Endothelial cell of umbilical vein (primary cell): ENCODE results near the gene PLEKHG3. TPM values are rescaled to one million over a fixed set of nuclear protein-coding genes. Genes with fewer than 3 reads are reported as not detected.

ENCODE experiments used
- BruUV-seq: library from RNA; stranded (reverse); fragments of 400-500 nt; replicated peaks from 2 replicates; lab custom pipeline; 2021; lab: Mats Ljungman, UMichigan
- CTCF ChIA-PET: fragments of 300-600, 350-600 bp; sonication (Branson Sonifier 250); formaldehyde crosslinking; loops from one replicate; lab custom pipeline; 2021; ENCODE audit warnings: antibody characterized with exemption, inconsistent platforms; lab: Charles Lee
- POLR2A ChIA-PET: fragments of 300-600, 350-600 bp; sonication (Branson Sonifier 250); formaldehyde crosslinking; loops from one replicate; lab custom pipeline; 2021; ENCODE audit warnings: antibody characterized with exemption, inconsistent platforms; lab: Charles Lee
- DNase-seq: peaks from one replicate; pipeline ENCODE4 v3.0.0-alpha.2; 2011; ENCODE audit warnings: low read depth, low spot score
- FAIRE-seq: peaks from 2 replicates; lab custom pipeline; 2011; peaks lifted over from hg19 to GRCh38; lab: Jason Lieb, UNC
- H2AFZ ChIP-seq: 2 replicates; pipeline ENCODE4 v1.6.0; 2012; ENCODE audit warnings: low read depth, low read length, control low read depth, inconsistent platforms
- H3K27ac ChIP-seq: 2 replicates; pipeline ENCODE4 v1.5.1; 2011; ENCODE audit warnings: low read depth, mild to moderate bottlenecking, control low read depth, low read length, moderate library complexity; ENCODE audit not compliant: insufficient read depth
- H3K27me3 ChIP-seq, 2 experiments: 2 replicates each; pipeline versions ENCODE4 v1.6.0 to v1.6.1; 2011; ENCODE audit warnings: low read length in 2 of 2, mixed read lengths in 1 of 2; ENCODE audit not compliant: control insufficient read depth in 2 of 2, insufficient read depth in 2 of 2
- H3K36me3 ChIP-seq, 2 experiments: 2 replicates in 1 of 2; 3 replicates in 1 of 2; pipeline ENCODE4 v1.5.1; 2011; ENCODE audit warnings: low read length in 2 of 2, mild to moderate bottlenecking in 1 of 2, moderate library complexity in 1 of 2; ENCODE audit not compliant: control insufficient read depth in 2 of 2, insufficient read depth in 2 of 2; ENCODE audit errors: extremely low read depth in 1 of 2
- H3K4me1 ChIP-seq: 3 replicates; pipeline ENCODE4 v1.5.1; 2011; ENCODE audit warnings: mild to moderate bottlenecking, low read length; ENCODE audit not compliant: control insufficient read depth, insufficient read depth; ENCODE audit errors: extremely low read depth
- H3K4me2 ChIP-seq: 2 replicates; pipeline ENCODE4 v1.6.1; 2011; ENCODE audit warnings: low read length, control low read depth, mixed read lengths; ENCODE audit not compliant: insufficient read depth
- H3K4me3 ChIP-seq, 3 experiments: fragments of 200-600 bp in 1 of 3; sonication (generic), shearing (Covaris generic) in 1 of 3; replicated peaks in 1 of 3; 2 replicates each; pipeline ENCODE4 v1.5.1; 2011 to 2016; ENCODE audit warnings: control low read depth in 3 of 3, low read length in 3 of 3, mild to moderate bottlenecking in 2 of 3, inconsistent platforms in 1 of 3, low read depth in 1 of 3, moderate library complexity in 1 of 3; ENCODE audit not compliant: insufficient read depth in 1 of 3
- H3K79me2 ChIP-seq: 2 replicates; pipeline ENCODE4 v1.6.0; 2012; ENCODE audit warnings: low read length, inconsistent platforms; ENCODE audit not compliant: control insufficient read depth, insufficient read depth
- H3K9ac ChIP-seq: replicated peaks from 2 replicates; pipeline ENCODE3; 2011; ENCODE audit warnings: low read length, control low read depth; ENCODE audit not compliant: insufficient read depth; ENCODE audit errors: extremely low read depth
- H3K9me1 ChIP-seq: replicated peaks from 3 replicates; pipeline ENCODE4 v1.6.0; 2011; ENCODE audit warnings: mild to moderate bottlenecking, low read length; ENCODE audit not compliant: control insufficient read depth, insufficient read depth; ENCODE audit errors: extremely low read depth
- H3K9me3 ChIP-seq: replicated peaks from 2 replicates; pipeline ENCODE4 v1.5.1; 2012; ENCODE audit warnings: low read length, inconsistent platforms; ENCODE audit not compliant: control insufficient read depth, insufficient read depth
- H4K20me1 ChIP-seq: replicated peaks from 2 replicates; pipeline ENCODE3; 2011; ENCODE audit warnings: mild to moderate bottlenecking, low read length; ENCODE audit not compliant: control insufficient read depth, insufficient read depth; ENCODE audit errors: extremely low read depth
- CTCF ChIP-seq, 2 donors: IDR thresholded peaks; 1 replicate in 1 of 2; 2 replicates in 1 of 2; pipeline ENCODE4 v1.5.1; 2011; ENCODE audit warnings: low read length in 2 of 2, mild to moderate bottlenecking in 2 of 2, moderate library complexity in 2 of 2, control low read depth in 1 of 2, inconsistent platforms in 1 of 2, low read depth in 1 of 2; ENCODE audit not compliant: insufficient read depth in 1 of 2; ENCODE audit errors: extremely low read depth in 1 of 2
- EZH2 ChIP-seq: IDR thresholded peaks from 2 replicates; pipeline ENCODE4 v1.6.1; 2012; ENCODE audit warnings: borderline replicate concordance, low read depth, mild to moderate bottlenecking, moderate library complexity, low read length, inconsistent platforms; ENCODE audit not compliant: severe bottlenecking
- FOS ChIP-seq: IDR thresholded peaks from 2 replicates; pipeline ENCODE4 v1.6.1; 2011; ENCODE audit warnings: mild to moderate bottlenecking, low read length, moderate library complexity, borderline replicate concordance; ENCODE audit not compliant: insufficient read depth
- GATA2 ChIP-seq: IDR thresholded peaks from 2 replicates; pipeline ENCODE4 v1.7.0; 2011; ENCODE audit warnings: low read depth, mild to moderate bottlenecking, moderate library complexity, mixed read lengths, low read length; ENCODE audit not compliant: insufficient read length, insufficient read depth
- JUN ChIP-seq: IDR thresholded peaks from 2 replicates; pipeline ENCODE4 v1.6.1; 2011; ENCODE audit warnings: borderline replicate concordance, low read depth; ENCODE audit not compliant: insufficient read length, insufficient read depth
- MYC ChIP-seq: IDR thresholded peaks from one replicate; pipeline ENCODE4 v1.6.1; 2011; ENCODE audit warnings: mild to moderate bottlenecking, low read depth, low read length
- POLR2A ChIP-seq: IDR thresholded peaks from 2 replicates; pipeline ENCODE4 v1.6.1; 2012; ENCODE audit warnings: low read depth, mild to moderate bottlenecking, control low read depth, low read length
- POLR2AphosphoS5 ChIP-seq: IDR thresholded peaks from 2 replicates; pipeline ENCODE4 v1.6.1; 2012; ENCODE audit warnings: low read depth, mild to moderate bottlenecking, control low read depth, low read length, moderate library complexity; ENCODE audit not compliant: insufficient read depth
- dilution Hi-C: fragments of 300-500 bp; cut with MboI; formaldehyde crosslinking; loops from one replicate; pipeline ENCODE4 v1.15.0; 2019; ENCODE audit warnings: low sequenced_read_pairs; ENCODE audit not compliant: extremely low pct_ligation_motif_present
- intact Hi-C: fragments of 100-400 bp; cut with micrococcal nuclease; formaldehyde crosslinking; loops from one replicate; pipeline ENCODE4 v1.10.0; 2022
- polyA plus RNA-seq, 4 experiments: library from polyadenylated mRNA; depleted of rRNA in 3 of 4; stranded (reverse) in 3 of 4; unstranded in 1 of 4; fragments of >200 nt; gene quantifications; 2 replicates each; pipeline versions ENCODE4 v1.2.1 to v1.2.3, GENCODE V29; 2011 to 2012; ENCODE audit warnings: missing spikeins in 1 of 4
- total RNA-seq: library from RNA; stranded (reverse); gene quantifications from 2 replicates; pipeline ENCODE4 v1.2.3, GENCODE V29; 2021
- TF ChIP-seq, protein P1 (sequence below): IDR thresholded peaks from 2 replicates; pipeline ENCODE4 v1.6.1; 2011; ENCODE audit not compliant: insufficient read depth, insufficient read length

Gene PLEKHG3
- total and polyA plus RNA-seq, 2 donors (not counting 3 experiments of a cell fraction or from before 2014, with no cell fraction given): 6.6 to 8.0 TPM

DNA sequence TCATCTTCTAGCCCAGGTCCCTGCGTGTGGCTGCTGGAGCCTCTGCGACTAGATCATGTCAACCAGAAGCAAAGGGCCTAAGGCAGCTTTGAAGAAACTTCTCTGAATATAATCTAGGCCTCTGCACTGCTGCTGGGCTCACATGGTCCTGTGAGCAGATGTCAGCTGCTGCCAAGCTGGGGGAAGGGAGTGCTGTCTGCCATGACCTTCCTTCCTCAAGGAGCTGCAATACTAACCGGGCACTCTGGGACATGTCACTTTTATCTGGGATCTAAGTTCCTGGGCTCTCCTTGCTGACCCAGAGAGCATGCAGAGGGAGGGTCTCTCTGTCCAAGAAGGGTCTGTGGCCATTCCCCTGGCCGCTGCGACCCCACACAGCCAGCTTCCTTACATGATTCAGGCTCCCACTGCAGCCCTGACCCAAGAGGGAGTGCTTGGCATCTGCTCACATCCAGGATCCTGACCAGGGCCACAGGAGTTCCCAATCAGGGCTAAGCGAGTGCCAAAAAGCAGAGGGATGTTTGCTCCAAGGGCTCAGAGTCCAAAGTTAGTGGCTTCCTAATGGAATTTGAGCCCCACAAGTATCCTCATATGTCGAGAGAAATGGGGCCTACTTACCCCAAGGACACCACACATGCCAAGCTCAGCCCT is 74.0 kb downstream of the PLEKHG3 start:
- Histone ChIP-seq H3K4me1 (no peaks in the 10 kb centered on the region), H3K27ac (no peak overlapping the region), H3K9me3 (no peaks in the 10 kb centered on the region), H3K79me2 (no peaks in the 10 kb centered on the region), H2AFZ (no peak overlapping the region), H4K20me1 (no peaks in the 10 kb centered on the region), H3K36me3 (no peaks in the 10 kb centered on the region), H3K27me3 (peaks cover 0 to 3% of the 10 kb centered on the region in 2 experiments), H3K9ac (no peak overlapping the region), H3K4me3 (no peak overlapping the region), H3K9me1 (no peaks in the 10 kb centered on the region), H3K4me2 (no peak overlapping the region)
- intact Hi-C loops: no loop called here
- POLR2A ChIA-PET: no interaction called here
- CTCF ChIA-PET: interaction anchor here (0.6 to 1.5 kb wide), 4 partner anchors 10 to 142 kb away, joined by 3 to 4 read pairs (median 4); no protein-coding TSS in a partner anchor
- DNase-seq: no peak
- no TSS peak for BruUV-seq
- TF ChIP-seq, protein P1, sequence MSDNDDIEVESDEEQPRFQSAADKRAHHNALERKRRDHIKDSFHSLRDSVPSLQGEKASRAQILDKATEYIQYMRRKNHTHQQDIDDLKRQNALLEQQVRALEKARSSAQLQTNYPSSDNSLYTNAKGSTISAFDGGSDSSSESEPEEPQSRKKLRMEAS: no peak
- TF ChIP-seq POLR2AphosphoS5 (no peak), JUN (no peak), CTCF (IDR thresholded peaks at IDR 0.05; ENCODE audit: extremely low read depth in 1 of 2, insufficient read depth in 1 of 2, low read depth in 1 of 2, low read length in 2 of 2) (no peak), GATA2 (no peak), POLR2A (no peak), MYC (no peak), FOS (no peak), EZH2 (no peak)
- dilution Hi-C loops: no loop called here
- FAIRE-seq: no peak
